ENCODE data around the gene PCNX1.

Gene PCNX1

GRCh38 chr14:70956511-70956910 is 49.3 kb downstream of the PCNX1 start:
- DNase-seq (ENCODE audit: low read depth, low spot score), result no peak

DNA sequence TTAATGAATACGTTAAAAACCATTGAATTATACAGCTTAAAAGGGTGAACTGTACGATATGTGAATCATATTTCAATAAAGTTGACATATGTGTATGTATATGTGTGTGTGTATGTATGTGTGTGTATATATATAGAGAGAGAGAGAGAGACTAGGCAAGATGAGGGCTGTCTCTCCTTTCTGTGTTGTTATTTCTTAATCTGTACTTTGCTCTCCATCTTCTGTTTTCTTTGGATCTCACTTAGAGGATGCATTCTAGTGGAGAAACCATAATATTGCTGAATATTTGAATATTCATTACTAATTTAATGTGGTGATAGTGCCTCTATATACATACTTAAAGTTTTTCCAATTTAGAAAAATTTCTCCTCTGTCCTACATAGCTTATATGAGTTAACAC is 50.5 kb downstream of the PCNX1 start:
- no peak for DNase-seq (ENCODE audit: low read depth, low spot score)

- DNase-seq (ENCODE audit: low read depth, low spot score), result no peak
These were observed 55.7 kb downstream of the PCNX1 start for GRCh38 chr14:70962935-70963334.

DNA sequence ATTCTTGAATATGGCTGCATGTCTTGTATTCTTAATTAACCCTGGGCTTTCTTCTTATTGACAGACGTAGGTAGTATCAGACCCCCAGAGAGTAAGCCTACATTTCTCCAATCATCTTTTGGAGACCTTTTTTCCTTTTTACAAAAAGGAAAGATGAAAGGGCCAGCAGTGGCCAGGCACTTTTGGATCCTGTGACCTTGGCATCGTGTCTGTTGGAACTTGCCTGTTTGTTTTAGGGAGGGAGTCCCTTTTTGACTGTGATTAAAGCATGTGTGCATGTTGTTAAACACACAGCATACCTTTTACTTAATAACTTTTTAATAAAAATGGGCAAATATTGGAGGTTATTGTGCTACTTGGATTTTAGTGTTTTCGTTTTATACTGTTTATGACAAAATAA is 57.2 kb downstream of the PCNX1 start:
- no peak for DNase-seq (ENCODE audit: low read depth, low spot score)

DNA sequence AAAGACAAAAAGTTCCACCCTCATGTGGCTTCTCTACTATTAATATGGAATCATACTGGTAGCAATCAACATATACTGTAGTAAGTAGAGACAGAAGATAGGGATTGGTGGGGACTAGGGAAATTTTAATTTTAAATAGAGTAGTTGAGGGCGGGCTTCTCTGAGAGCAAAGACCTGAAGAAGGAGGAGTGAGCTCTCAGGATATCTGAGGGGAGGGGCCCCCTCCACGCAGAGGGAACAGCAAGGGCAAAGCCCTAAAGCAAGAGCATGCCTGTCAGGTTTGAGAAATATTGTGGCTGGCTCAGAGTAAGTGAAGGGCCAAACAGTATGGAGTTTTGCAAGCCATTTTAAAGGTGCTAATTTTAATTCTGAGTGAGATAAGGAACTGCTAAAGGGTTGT is 64.3 kb downstream of the PCNX1 start:
- DNase-seq (ENCODE audit: low read depth, low spot score), result no peak

DNA sequence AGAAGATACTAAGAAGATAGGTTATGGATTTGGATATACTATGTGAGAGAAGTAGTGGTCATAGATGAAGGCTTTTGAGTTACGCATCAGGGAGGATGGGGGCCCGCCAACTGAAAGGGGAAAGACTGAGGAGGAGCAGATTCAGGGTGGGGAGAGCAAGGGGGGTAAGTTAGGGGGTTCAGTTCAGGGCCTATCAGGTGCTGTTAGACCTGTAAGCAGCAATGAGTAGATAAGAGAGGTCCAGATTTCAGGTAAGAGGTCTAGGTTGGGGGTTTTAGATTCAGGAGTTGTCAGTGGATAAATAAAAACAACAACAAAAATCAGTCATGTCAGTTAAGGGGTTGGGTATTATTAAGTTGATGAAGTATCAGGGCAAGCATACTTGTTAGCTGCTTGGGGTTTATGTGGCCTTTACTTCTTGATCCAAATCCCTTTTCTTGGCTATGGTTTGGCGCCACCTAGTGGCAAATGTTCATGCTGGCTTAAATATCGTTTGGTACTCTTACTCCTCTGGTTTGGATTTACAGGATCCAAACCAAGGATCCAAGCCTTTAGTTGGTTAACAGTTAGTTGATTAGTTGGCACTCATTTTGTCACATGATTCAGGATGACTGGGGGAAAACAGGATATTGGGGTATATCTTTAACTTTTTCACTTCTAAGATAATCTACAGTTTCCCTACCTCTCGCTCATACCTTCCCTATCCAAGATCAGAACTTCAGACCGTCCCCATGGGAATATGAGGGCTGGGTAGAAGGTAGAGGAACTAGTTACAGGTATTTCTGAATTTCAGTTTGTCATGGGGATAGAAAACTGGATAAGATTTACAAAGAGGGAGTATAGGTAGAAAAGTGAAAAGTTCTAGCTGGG is 65.1 kb downstream of the PCNX1 start:
- peak; percentile 81 for DNase-seq (ENCODE audit: low read depth, low spot score)

GRCh38 chr14:70976591-70976990 is 69.3 kb downstream of the PCNX1 start:
- no peak for DNase-seq (ENCODE audit: low read depth, low spot score)

DNA sequence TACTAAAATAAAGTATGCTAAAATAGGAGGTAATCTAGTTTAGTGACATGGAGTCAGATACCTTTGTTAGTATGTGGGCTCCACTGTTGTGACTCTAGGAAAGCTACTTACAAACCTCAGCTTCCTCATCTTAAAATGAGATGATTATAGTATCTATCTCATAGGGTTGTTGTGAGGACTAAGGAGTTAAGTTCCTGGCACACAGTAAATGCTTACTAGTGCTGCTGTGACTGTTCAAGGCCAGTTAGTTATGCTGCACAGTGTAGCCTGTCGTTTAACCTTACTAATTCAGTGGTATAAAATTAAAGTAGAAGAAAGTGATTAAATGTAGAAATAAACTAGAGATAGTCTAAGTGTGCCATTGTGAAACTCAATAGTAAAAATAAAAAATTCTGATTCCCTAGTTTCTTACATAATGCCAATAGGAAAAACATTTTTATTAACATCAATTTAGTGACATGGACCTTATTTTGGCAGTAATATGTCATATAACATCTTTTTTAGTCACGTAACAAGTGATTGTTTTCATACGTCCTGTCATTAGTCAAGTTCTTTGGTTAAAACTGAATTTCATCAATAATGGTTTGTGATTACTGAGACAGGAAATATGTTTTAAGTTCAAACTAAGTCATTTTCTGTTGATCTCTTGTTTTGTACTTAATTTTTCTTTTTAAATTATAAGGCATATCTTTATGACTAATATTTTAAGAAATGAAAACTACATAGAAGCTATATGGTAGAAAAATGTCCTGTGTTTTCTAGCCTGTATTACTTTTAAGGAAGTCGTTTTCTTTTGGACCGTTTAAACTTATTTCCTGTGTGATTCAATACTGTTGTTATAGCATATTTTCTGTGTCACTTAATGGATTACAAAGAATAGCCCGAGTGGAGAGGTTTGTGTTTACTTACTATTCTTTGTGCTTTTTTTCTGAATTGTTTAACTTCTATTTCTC is 74.0 kb downstream of the PCNX1 start:
- DNase-seq (ENCODE audit: low read depth, low spot score), result no peak

GRCh38 chr14:70982200-70982599 is 74.9 kb downstream of the PCNX1 start:
- no peak for DNase-seq (ENCODE audit: low read depth, low spot score)

DNA sequence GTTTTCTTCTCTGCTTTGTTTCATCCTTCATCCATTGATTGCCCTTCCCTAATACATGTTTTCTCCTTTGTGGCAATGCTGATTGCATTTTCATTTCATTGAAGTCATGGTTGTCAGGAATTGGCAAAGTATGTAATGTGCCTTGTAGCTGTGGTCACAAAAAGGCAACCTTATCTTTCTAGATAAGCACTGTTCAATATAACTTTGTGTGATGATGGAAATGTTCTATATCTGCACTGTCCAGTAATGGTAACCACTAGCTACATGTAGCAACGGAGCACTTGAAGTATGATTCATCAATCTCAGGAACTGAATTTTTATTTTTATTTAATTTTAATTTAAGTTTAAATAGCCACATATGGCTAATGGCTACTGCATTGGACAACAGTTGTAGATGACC is 79.8 kb downstream of the PCNX1 start:
- DNase-seq (ENCODE audit: low read depth, low spot score), result no peak

GRCh38 chr14:70988452-70988851 is 81.2 kb downstream of the PCNX1 start:
- DNase-seq (ENCODE audit: low read depth, low spot score), result no peak

DNA sequence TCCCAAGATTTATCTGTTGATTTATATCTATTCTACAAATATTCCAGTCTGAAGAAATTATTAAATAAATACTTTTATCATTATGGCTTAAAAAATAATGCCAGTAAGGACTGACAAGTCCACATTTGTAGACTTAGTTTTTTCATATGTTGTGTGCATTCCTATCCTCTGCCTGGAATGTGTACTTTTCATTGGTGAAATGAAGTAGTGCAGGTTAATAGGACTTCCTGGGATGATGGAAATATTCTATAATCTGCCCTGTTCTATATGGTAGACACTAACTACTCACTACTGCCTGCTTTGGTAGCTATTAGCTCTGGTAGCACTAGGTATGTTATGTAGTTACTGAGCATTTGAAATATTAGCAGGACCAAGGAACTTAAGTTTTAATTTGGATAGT is 86.7 kb downstream of the PCNX1 start:
- no peak for DNase-seq (ENCODE audit: low read depth, low spot score)

DNA sequence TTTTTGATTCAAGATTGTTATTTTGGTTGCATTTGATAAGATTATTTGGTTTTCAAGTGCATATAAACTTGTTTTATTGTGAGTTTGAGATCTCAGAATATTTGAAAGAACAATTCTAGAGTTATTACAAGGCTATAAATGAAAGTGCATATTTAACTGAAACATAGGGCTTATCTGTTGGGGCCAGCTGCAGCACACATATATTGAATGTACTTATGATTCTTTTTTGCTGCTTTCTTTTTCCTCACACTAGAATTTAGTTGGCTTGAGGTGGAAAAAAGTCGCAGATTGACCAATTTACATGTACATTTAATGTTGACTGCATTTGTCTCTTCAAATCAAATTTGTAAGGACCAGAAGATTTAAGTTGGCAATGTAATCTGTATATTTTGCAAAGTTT is 88.0 kb downstream of the PCNX1 start:
- no peak for DNase-seq (ENCODE audit: low read depth, low spot score)

GRCh38 chr14:70995671-70996070 is 88.4 kb downstream of the PCNX1 start:
- no peak for DNase-seq (ENCODE audit: low read depth, low spot score)

DNA sequence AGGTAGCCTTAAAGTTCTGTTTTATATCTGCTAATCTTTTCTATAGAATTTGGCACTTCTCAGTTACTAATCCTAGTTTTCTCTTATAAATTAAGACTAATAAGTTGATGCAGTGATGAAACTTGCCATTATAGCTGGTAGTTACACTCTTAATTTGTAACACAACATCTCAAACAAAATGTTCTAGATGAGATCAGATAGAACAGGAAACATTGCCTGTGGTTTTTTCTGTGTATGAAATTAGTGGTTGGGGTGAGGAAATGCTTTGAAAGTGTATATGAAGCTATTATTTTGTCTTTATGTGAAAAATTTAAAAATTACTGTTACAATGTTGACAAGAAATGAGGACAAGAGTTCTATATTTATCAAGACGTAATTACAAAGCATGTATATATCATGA is 91.9 kb downstream of the PCNX1 start:
- no peak for DNase-seq (ENCODE audit: low read depth, low spot score)

- DNase-seq (ENCODE audit: low read depth, low spot score), result no peak
These were observed 92.8 kb downstream of the PCNX1 start for GRCh38 chr14:71000091-71000490.

- DNase-seq (ENCODE audit: low read depth, low spot score), result no peak
These were observed 94.5 kb downstream of the PCNX1 start for GRCh38 chr14:71001742-71002141.

GRCh38 chr14:71003156-71003555 is 95.9 kb downstream of the PCNX1 start:
- no peak for DNase-seq (ENCODE audit: low read depth, low spot score)

DNA sequence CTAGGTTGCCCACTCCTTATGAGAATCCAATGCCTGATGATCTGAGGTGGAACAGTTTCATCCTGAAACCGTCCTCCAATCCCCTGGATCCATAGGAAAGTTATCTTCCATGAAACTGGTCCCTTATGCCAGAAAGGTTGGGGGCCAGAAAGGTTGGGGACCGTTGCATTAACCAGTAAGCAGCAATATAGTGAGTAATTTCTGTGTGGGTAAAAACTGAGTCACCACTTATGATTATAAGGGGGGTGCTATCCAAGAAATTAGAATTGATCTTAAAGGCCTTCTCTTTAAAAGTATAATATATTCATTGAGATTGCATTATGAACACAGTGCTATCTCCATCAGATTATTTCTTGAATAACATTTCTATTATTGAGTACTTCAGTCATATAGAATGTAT is 97.2 kb downstream of the PCNX1 start:
- no peak for DNase-seq (ENCODE audit: low read depth, low spot score)

- DNase-seq (ENCODE audit: low read depth, low spot score), result no peak
These were observed 97.8 kb downstream of the PCNX1 start for GRCh38 chr14:71005076-71005475.

- no peak for DNase-seq (ENCODE audit: low read depth, low spot score)
These were observed 98.9 kb downstream of the PCNX1 start for GRCh38 chr14:71006200-71006563.

- no peak for DNase-seq (ENCODE audit: low read depth, low spot score)
These were observed 104.2 kb downstream of the PCNX1 start for GRCh38 chr14:71011479-71011878.

DNA sequence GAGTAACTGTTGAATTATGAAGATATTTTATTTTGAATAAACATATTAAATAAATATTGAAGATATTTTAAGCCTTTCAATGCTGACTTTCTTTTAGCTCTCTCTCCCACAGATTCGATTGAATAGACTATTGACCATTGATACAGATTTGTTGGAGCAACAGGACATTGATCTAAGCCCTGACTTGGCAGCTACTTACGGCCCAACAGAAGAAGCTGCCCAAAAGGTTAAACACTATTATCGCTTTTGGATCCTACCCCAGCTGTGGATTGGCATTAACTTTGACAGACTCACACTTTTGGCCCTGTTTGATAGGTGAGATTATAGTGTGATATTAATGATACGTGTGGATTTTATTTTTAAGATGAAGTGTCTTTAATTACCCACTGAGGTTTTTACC is 105.6 kb downstream of the PCNX1 start:
- DNase-seq (ENCODE audit: low read depth, low spot score), result no peak
